ENCODE data around the gene STK38L.

The STK38L gene

DNA sequence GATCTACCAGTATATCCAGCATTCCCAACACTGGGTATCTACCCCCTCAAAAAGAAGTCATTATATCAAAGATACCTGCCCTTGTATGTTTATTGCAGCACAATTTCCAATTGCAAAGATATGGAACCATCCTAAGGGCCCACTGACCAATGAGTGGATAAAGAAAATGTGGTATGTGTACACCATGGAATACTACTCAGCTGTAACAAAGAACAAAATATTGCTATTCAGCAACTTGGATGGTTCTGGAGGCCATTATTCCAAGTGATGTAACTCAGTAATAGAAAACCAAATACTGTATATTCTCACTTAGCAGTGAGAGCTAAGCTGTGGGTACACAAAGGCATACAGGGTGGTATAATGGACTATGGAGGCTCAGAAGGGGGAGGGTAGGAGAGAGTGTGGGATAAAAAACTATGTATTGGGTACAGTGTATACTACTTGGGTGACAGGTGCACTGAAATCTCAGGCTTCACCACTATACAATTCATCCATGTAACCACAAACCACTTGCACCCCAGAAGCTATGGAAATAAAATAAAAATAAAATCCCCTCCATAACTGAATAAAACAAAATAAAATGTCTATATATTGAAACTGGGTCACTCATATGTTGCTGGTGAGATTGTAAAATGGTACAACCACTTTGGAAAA is 34.7 kb upstream of the STK38L start:
- no peak overlapping the region for H2AFZ ChIP-seq
- H3K4me1 ChIP-seq = no peaks in the 10 kb centered on the region
- H3K27me3 ChIP-seq (ENCODE audit: control insufficient read depth, insufficient read depth, low read length) = no peaks in the 10 kb centered on the region
- no peaks in the 10 kb centered on the region for H3K9me3 ChIP-seq (ENCODE audit: control insufficient read depth, low read length)
- no peak overlapping the region for H3K9ac ChIP-seq
- H3K79me2 ChIP-seq = no peaks in the 10 kb centered on the region
- H3K36me3 ChIP-seq (ENCODE audit: control insufficient read depth, insufficient read depth, low read length) = no peaks in the 10 kb centered on the region
- no peak overlapping the region for H3K4me2 ChIP-seq (ENCODE audit: low read length)
- no peak overlapping the region for H3K27ac ChIP-seq
- no peak overlapping the region for H3K4me3 ChIP-seq (ENCODE audit: low read depth, low read length)
- TF ChIP-seq, protein P1, sequence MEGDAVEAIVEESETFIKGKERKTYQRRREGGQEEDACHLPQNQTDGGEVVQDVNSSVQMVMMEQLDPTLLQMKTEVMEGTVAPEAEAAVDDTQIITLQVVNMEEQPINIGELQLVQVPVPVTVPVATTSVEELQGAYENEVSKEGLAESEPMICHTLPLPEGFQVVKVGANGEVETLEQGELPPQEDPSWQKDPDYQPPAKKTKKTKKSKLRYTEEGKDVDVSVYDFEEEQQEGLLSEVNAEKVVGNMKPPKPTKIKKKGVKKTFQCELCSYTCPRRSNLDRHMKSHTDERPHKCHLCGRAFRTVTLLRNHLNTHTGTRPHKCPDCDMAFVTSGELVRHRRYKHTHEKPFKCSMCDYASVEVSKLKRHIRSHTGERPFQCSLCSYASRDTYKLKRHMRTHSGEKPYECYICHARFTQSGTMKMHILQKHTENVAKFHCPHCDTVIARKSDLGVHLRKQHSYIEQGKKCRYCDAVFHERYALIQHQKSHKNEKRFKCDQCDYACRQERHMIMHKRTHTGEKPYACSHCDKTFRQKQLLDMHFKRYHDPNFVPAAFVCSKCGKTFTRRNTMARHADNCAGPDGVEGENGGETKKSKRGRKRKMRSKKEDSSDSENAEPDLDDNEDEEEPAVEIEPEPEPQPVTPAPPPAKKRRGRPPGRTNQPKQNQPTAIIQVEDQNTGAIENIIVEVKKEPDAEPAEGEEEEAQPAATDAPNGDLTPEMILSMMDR (IDR thresholded peaks at IDR 0.05) = no peak

DNA sequence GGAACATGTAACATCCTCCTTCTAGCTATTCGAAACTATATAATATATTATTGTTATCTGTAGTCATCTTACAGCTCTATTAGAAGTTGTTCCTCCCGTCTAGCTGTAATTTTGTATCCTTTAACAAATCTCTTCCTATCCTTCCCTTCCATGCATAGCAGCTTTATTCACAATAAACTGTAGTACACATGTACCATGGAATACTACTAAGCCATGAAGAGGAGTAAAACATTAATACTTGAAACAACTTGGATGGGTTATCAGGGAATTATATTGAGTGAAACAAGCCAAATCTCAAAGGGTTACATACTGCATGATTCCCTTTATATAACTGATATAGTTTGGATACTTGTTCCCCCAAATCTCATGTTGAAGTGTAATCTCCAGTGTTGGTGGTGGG is 33.9 kb upstream of the STK38L start:
- no peak overlapping the region for H2AFZ ChIP-seq
- no peak overlapping the region for H3K4me3 ChIP-seq (ENCODE audit: low read depth, low read length)
- H3K27ac ChIP-seq = no peak overlapping the region
- TF ChIP-seq, protein P1 (IDR thresholded peaks at IDR 0.05) = no peak
- H3K9me3 ChIP-seq (ENCODE audit: control insufficient read depth, low read length) = no peaks in the 10 kb centered on the region
- H3K36me3 ChIP-seq (ENCODE audit: control insufficient read depth, insufficient read depth, low read length) = no peaks in the 10 kb centered on the region
- no peaks in the 10 kb centered on the region for H3K4me1 ChIP-seq
- H3K4me2 ChIP-seq (ENCODE audit: low read length) = no peak overlapping the region
- H3K79me2 ChIP-seq = no peaks in the 10 kb centered on the region
- H3K27me3 ChIP-seq (ENCODE audit: control insufficient read depth, insufficient read depth, low read length) = no peaks in the 10 kb centered on the region
- no peak overlapping the region for H3K9ac ChIP-seq

DNA sequence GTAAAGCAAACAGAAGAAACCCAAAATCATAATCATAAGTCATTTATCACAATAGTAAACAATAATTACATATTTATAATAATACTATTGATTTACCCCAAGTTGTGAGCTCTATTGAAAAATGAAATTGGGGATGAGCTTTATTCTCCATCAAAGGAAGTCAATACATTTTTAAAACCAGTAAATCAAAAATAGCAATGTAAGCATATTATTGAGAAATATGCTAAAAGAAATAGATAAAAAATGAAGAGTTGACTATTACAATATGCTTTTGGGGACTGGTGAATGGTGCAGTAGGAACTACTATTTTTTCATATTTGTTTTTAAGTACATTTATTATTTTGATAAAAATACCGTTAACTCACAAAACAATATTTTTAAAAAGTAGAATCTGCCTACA is 31.2 kb upstream of the STK38L start:
- H3K9me3 ChIP-seq (ENCODE audit: control insufficient read depth, low read length) = no peaks in the 10 kb centered on the region
- no peak overlapping the region for H3K4me2 ChIP-seq (ENCODE audit: low read length)
- no peaks in the 10 kb centered on the region for H3K4me1 ChIP-seq
- H3K79me2 ChIP-seq = no peaks in the 10 kb centered on the region
- H3K27me3 ChIP-seq (ENCODE audit: control insufficient read depth, insufficient read depth, low read length) = no peaks in the 10 kb centered on the region
- no peak overlapping the region for H3K27ac ChIP-seq
- H3K4me3 ChIP-seq (ENCODE audit: low read depth, low read length) = no peak overlapping the region
- no peak overlapping the region for H3K9ac ChIP-seq
- no peaks in the 10 kb centered on the region for H3K36me3 ChIP-seq (ENCODE audit: control insufficient read depth, insufficient read depth, low read length)
- no peak overlapping the region for H2AFZ ChIP-seq
- TF ChIP-seq, protein P1 (IDR thresholded peaks at IDR 0.05) = no peak

DNA sequence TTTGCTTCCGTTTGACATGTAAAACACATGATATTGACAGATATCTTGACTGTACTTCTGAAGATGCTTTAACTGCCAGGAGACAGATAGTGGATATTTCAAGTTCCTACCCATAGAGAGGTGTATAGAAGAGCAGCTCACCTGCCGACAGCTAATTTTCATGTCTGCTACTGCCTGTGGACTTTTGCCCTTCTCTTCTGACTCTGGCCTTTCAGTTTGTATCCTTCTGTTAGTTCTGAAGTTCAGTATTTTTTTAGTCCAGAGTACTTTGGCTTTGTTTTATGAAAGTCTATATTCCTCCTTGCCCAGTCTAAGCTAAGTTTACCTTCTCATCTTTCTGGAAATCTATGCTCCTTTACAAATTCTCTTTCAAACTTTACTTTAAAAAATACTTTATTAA is 30.8 kb upstream of the STK38L start:
- TF ChIP-seq, protein P1 (IDR thresholded peaks at IDR 0.05) = no peak
- Histone ChIP-seq H3K27me3 (ENCODE audit: control insufficient read depth, insufficient read depth, low read length) (no peaks in the 10 kb centered on the region), H3K9ac (no peak overlapping the region), H3K27ac (no peak overlapping the region), H3K4me3 (ENCODE audit: low read depth, low read length) (no peak overlapping the region), H3K36me3 (ENCODE audit: control insufficient read depth, insufficient read depth, low read length) (no peaks in the 10 kb centered on the region), H3K9me3 (ENCODE audit: control insufficient read depth, low read length) (no peaks in the 10 kb centered on the region), H3K4me2 (ENCODE audit: low read length) (no peak overlapping the region), H2AFZ (no peak overlapping the region), H3K4me1 (no peaks in the 10 kb centered on the region), H3K79me2 (no peaks in the 10 kb centered on the region)
